ENCODE measurements around the gene JMJD1C. TPM values are rescaled to one million over a fixed set of nuclear protein-coding genes. Genes with fewer than 3 reads are reported as not detected.
"Not testable (repeated sequence)": the region's sequence is repeated elsewhere in the genome, so short reads cannot be mapped to it uniquely, and the experiment has no call there.

The JMJD1C gene
- total RNA-seq, 2 donors from 2014 or later = 39.2 to 50.7 TPM

- no peaks in the 10 kb centered on the region for H3K4me1 Mint-ChIP-seq (ENCODE audit: low read depth in 2 of 2)
- no peaks in the 10 kb centered on the region for H3K9me3 Mint-ChIP-seq
- no peak for DNase-seq (ENCODE audit: low spot score)
- no peak overlapping the region for H3K27ac Mint-ChIP-seq
- H3K4me3 Mint-ChIP-seq = no peak overlapping the region
- no peak for ATAC-seq
- H3K27me3 Mint-ChIP-seq = no peaks in the 10 kb centered on the region
- no peaks in the 10 kb centered on the region for H3K36me3 Mint-ChIP-seq
Measured at GRCh38 chr10:63324495-63324854, 141.3 kb downstream of the JMJD1C start.

- H3K9me3 Mint-ChIP-seq = no peaks in the 10 kb centered on the region
Measured at GRCh38 chr10:63323701-63324494, 141.9 kb downstream of the JMJD1C start.

GRCh38 chr10:63320683-63321082, 145.1 kb downstream of the JMJD1C start:
- no peak for ATAC-seq
- Mint-ChIP-seq H3K27ac (no peak overlapping the region), H3K9me3 (no peaks in the 10 kb centered on the region), H3K4me3 (no peak overlapping the region), H3K27me3 (no peaks in the 10 kb centered on the region), H3K4me1 (ENCODE audit: low read depth in 2 of 2) (no peaks in the 10 kb centered on the region), H3K36me3 (no peaks in the 10 kb centered on the region)
- no peak for DNase-seq (ENCODE audit: low spot score)

More at GRCh38 chr10:63323701-63324494, 141.9 kb downstream of the JMJD1C start:
- H3K27me3 Mint-ChIP-seq = no peaks in the 10 kb centered on the region
- H3K4me3 Mint-ChIP-seq = no peak overlapping the region
- DNase-seq (ENCODE audit: low spot score) (no peak), ATAC-seq (no peak)
- H3K4me1 Mint-ChIP-seq (ENCODE audit: low read depth in 2 of 2) = no peaks in the 10 kb centered on the region
- H3K36me3 Mint-ChIP-seq = no peaks in the 10 kb centered on the region
- H3K27ac Mint-ChIP-seq = no peak overlapping the region

DNA sequence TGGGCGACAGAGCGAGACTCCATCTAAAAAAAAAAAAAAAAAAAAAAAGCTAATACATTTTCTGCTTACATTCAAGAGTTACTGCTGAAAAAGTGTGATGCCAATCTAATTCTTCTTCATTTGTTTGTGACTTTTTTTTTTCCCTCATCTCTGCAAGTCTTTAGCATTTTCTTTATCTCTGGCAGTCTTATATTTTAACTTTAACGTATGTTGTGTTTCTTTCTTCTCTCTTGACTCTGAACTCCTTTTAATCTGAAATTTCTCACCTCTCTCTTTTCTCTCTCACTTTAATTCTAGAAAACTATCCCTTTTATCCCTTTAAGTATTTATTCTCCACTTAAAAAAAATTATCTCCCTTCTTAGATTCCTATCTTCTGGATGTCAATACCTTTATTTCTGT, 146.5 kb downstream of the JMJD1C start:
- Mint-ChIP-seq H3K9me3 (no peaks in the 10 kb centered on the region), H3K4me3 (no peak overlapping the region), H3K27me3 (no peaks in the 10 kb centered on the region), H3K4me1 (ENCODE audit: low read depth in 2 of 2) (no peaks in the 10 kb centered on the region), H3K27ac (no peak overlapping the region), H3K36me3 (no peaks in the 10 kb centered on the region)
- DNase-seq (ENCODE audit: low spot score) (no peak), ATAC-seq (no peak)

- ATAC-seq (no peak), DNase-seq (ENCODE audit: low spot score) (no peak)
- Mint-ChIP-seq H3K4me3 (no peak overlapping the region), H3K27me3 (no peaks in the 10 kb centered on the region), H3K27ac (no peak overlapping the region), H3K36me3 (no peaks in the 10 kb centered on the region), H3K9me3 (no peaks in the 10 kb centered on the region), H3K4me1 (ENCODE audit: low read depth in 2 of 2) (no peaks in the 10 kb centered on the region)
Measured at GRCh38 chr10:63318491-63318890, 147.3 kb downstream of the JMJD1C start.

DNA sequence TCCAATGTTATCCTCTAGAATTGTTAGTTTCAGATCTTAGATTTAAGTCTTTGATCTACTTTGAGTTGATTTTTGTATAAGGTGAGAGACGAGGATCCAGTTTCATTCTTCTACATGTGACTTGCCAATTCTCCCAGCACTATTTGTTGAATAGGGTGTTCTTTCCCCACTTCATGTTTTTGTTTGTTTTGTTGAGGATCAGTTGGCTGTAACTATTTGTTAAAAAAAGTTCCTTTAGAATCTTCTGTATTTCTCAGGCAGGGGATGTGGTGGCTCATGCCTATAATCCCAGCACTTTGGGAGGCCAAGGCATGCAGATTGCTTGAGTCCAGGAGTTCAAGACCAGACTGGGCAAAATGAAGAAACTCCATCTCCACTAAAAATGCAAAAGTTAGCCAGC, 151.8 kb downstream of the JMJD1C start:
- H3K4me3 Mint-ChIP-seq = no peak overlapping the region
- ATAC-seq (no peak), DNase-seq (ENCODE audit: low spot score) (no peak)
- no peaks in the 10 kb centered on the region for H3K36me3 Mint-ChIP-seq
- no peaks in the 10 kb centered on the region for H3K27me3 Mint-ChIP-seq
- H3K9me3 Mint-ChIP-seq = no peaks in the 10 kb centered on the region
- H3K27ac Mint-ChIP-seq = no peak overlapping the region
- H3K4me1 Mint-ChIP-seq (ENCODE audit: low read depth in 2 of 2) = peaks cover 0 to 2% of the 10 kb centered on the region in 2 donors

DNA sequence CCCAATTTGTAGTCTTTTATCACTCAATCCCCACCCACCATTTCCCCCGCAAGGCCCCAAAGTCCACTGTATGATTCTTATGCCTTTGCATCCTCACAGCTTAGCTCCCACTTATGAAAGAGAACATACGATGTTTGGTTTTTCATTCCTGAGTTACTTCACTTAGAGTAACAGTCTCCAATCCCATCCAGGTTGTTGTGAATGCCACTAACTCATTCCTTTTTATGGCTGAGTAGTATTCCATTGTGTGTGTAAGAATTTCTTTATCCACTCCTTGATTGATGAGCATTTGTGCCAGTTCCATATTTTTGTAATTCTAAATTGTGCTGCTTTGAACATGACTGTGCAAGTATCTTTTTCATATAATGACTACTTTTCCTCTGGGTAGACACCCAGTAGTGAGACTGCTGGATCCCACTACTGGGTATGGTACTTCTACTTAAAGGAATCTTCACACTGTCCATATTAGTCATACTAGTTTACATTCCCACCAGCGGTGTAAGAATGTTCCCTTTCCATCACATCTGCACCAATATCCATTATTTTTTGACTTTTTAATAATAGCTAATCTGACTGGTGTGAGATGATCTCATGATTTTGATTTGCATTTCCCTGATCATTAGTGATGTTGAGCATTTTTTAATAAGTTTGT, 152.6 kb downstream of the JMJD1C start:
- no peaks in the 10 kb centered on the region for H3K9me3 Mint-ChIP-seq
- H3K27me3 Mint-ChIP-seq = no peaks in the 10 kb centered on the region
- H3K36me3 Mint-ChIP-seq = no peaks in the 10 kb centered on the region
- ATAC-seq = no peak
- no peak overlapping the region for H3K4me3 Mint-ChIP-seq
- peaks cover 0 to 2% of the 10 kb centered on the region in 2 donors for H3K4me1 Mint-ChIP-seq (ENCODE audit: low read depth in 2 of 2)
- H3K27ac Mint-ChIP-seq = no peak overlapping the region
- no peak for DNase-seq (ENCODE audit: low spot score)

DNA sequence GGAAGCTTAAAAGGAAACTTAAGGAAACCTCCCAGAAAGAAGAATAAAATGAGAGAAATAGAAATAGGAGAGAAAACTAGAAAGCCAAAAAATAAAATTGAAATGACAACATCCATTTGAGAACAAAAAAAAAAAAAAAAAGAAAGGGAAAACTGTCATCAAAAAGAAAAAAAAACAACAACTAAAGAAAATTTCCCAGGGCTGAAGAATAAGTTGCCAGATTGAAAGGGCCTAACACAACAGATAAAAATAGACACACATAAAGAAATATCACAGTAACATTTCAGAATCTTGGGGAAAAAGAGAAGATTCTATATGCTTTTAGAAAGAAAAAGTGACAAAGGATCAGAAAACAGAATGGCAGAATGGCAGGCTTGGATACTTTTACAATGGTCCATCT, 157.1 kb downstream of the JMJD1C start:
- no peak for DNase-seq (ENCODE audit: low spot score)
- H3K9me3 Mint-ChIP-seq = no peaks in the 10 kb centered on the region
- peak overlapping the region in 1 of 2 donors; percentile 10 for H3K27ac Mint-ChIP-seq
- no peaks in the 10 kb centered on the region for H3K27me3 Mint-ChIP-seq
- no peak for ATAC-seq
- H3K36me3 Mint-ChIP-seq = no peaks in the 10 kb centered on the region
- H3K4me3 Mint-ChIP-seq = no peak overlapping the region
- peaks cover 0 to 2% of the 10 kb centered on the region in 2 donors for H3K4me1 Mint-ChIP-seq (ENCODE audit: low read depth in 2 of 2)

DNA sequence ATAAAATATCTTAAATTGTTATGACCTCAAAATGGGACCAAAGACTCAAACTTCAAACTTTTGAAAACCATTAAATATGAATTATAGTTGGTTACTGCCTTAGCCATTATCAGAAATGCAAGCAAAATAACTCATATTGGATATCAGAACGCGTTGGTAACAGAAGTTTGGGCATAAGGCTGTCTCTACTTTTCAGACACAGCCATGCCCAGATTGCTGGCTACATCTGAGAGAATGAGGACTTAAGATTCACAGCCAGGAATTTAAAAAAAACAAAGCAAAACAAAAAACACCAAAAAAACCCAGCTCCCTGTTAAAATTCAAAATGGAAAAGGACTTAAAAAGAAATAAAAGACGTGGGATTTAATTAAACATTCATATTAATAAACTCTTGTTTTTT, 161.6 kb downstream of the JMJD1C start:
- Mint-ChIP-seq H3K27me3 (no peaks in the 10 kb centered on the region), H3K36me3 (no peaks in the 10 kb centered on the region), H3K9me3 (no peaks in the 10 kb centered on the region), H3K4me3 (no peak overlapping the region), H3K27ac (no peak overlapping the region), H3K4me1 (ENCODE audit: low read depth in 2 of 2) (no peaks in the 10 kb centered on the region)
- no peak for ATAC-seq
- DNase-seq (ENCODE audit: low spot score) = no peak

GRCh38 chr10:63300801-63301200, 165.0 kb downstream of the JMJD1C start:
- no peaks in the 10 kb centered on the region for H3K36me3 Mint-ChIP-seq
- ATAC-seq = no peak

GRCh38 chr10:63297941-63298340, 167.8 kb downstream of the JMJD1C start:
- Mint-ChIP-seq H3K9me3 (no peaks in the 10 kb centered on the region), H3K4me1 (ENCODE audit: low read depth in 2 of 2) (no peaks in the 10 kb centered on the region), H3K36me3 (no peaks in the 10 kb centered on the region), H3K27me3 (no peaks in the 10 kb centered on the region), H3K4me3 (no peak overlapping the region), H3K27ac (peak overlapping the region in 1 of 2 donors; percentile 24)
- DNase-seq (ENCODE audit: low spot score) (no peak), ATAC-seq (peak in 1 of 2 donors; percentile 32)

More at GRCh38 chr10:63300801-63301200, 165.0 kb downstream of the JMJD1C start:
- Mint-ChIP-seq H3K27me3 (no peaks in the 10 kb centered on the region), H3K9me3 (no peaks in the 10 kb centered on the region), H3K27ac (no peak overlapping the region), H3K4me1 (ENCODE audit: low read depth in 2 of 2) (no peaks in the 10 kb centered on the region), H3K4me3 (no peak overlapping the region)
- DNase-seq (ENCODE audit: low spot score) = no peak

GRCh38 chr10:63294781-63295180, 171.0 kb downstream of the JMJD1C start:
- DNase-seq (ENCODE audit: low spot score) = no peak
- no peak overlapping the region for H3K27ac Mint-ChIP-seq
- no peaks in the 10 kb centered on the region for H3K4me1 Mint-ChIP-seq (ENCODE audit: low read depth in 2 of 2)
- H3K27me3 Mint-ChIP-seq = no peaks in the 10 kb centered on the region
- H3K4me3 Mint-ChIP-seq = no peak overlapping the region
- no peaks in the 10 kb centered on the region for H3K36me3 Mint-ChIP-seq
- ATAC-seq = no peak
- H3K9me3 Mint-ChIP-seq = no peaks in the 10 kb centered on the region

GRCh38 chr10:63292847-63293246, 172.9 kb downstream of the JMJD1C start:
- not testable (repeated sequence) for H3K4me1 Mint-ChIP-seq (ENCODE audit: low read depth in 2 of 2)

DNA sequence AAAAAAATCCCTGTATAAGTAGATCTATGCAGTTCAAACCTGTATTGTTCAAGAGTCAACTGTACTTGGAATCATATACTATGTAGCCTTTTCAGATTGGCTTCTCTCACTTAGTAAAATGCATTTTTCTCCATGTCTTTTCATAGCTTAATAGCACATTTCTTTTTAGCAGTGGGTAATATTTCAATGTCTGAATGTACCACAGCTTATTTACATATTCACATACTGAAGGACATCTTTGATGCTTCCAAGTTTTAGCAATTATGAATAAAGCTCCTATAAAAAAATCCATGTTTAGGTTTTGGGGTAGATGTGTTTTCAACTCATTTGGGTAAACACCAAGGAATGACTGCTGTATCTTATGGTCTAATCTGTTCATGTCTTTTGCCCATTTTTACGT, 177.6 kb downstream of the JMJD1C start:
- no peak for DNase-seq (ENCODE audit: low spot score)
- H3K4me1 Mint-ChIP-seq (ENCODE audit: low read depth in 2 of 2) = peaks cover 5% of the 10 kb centered on the region in 2 donors
- no peak for ATAC-seq
- no peaks in the 10 kb centered on the region for H3K36me3 Mint-ChIP-seq
- H3K27me3 Mint-ChIP-seq = no peaks in the 10 kb centered on the region
- no peak overlapping the region for H3K4me3 Mint-ChIP-seq
- no peaks in the 10 kb centered on the region for H3K9me3 Mint-ChIP-seq
- H3K27ac Mint-ChIP-seq = no peak overlapping the region

More at GRCh38 chr10:63292847-63293246, 172.9 kb downstream of the JMJD1C start:
- not testable (repeated sequence) for H3K9me3 Mint-ChIP-seq; DNase-seq (ENCODE audit: low spot score); H3K27me3 Mint-ChIP-seq; H3K4me3 Mint-ChIP-seq; H3K36me3 Mint-ChIP-seq; ATAC-seq; H3K27ac Mint-ChIP-seq
